Occipital lobe (tissue), 2 donors: ENCODE results near the gene OR10A7. TPM values are rescaled to one million over a fixed set of nuclear protein-coding genes. Genes with fewer than 3 reads are reported as not detected.
"Not testable (repeated sequence)": the region's sequence is repeated elsewhere in the genome, so short reads cannot be mapped to it uniquely, and the experiment has no call there.

ENCODE experiments used
- DNase-seq: peaks from one replicate; lab custom pipeline; 2025; lab: John Stamatoyannopoulos, UW
- total RNA-seq: library from RNA; depleted of rRNA; stranded (reverse); fragments of >200 nt; gene quantifications from one replicate; pipeline ENCODE4 v1.2.3, GENCODE V29; 2014

Gene OR10A7
- not detected for total RNA-seq

- DNase-seq, result no peak
Observed at GRCh38 chr12:55220725-55221124, at the start of gene OR10A7. Gene OR10A7 (plus strand): TSS chr12:55221025. CDS start chr12:55221025, 0 bp downstream.

- no peak for DNase-seq
Observed at GRCh38 chr12:55171445-55171844, 49.4 kb upstream of the OR10A7 start.

GRCh38 chr12:55171846-55172245, 49.0 kb upstream of the OR10A7 start:
- not testable (repeated sequence) for DNase-seq

GRCh38 chr12:55172686-55173085, 48.1 kb upstream of the OR10A7 start:
- DNase-seq, result no peak

- DNase-seq, result no peak
Observed at GRCh38 chr12:55173456-55173855, 47.4 kb upstream of the OR10A7 start.

GRCh38 chr12:55188573-55188972, 32.3 kb upstream of the OR10A7 start:
- DNase-seq, result no peak

GRCh38 chr12:55188974-55189556, 31.8 kb upstream of the OR10A7 start:
- no peak for DNase-seq

GRCh38 chr12:55194382-55194781, 26.4 kb upstream of the OR10A7 start:
- no peak for DNase-seq

- DNase-seq, result no peak
Observed at GRCh38 chr12:55226523-55226922, 5.7 kb downstream of the OR10A7 start.

- DNase-seq, result no peak
Observed at GRCh38 chr12:55227643-55228042, 6.8 kb downstream of the OR10A7 start.

GRCh38 chr12:55244309-55244708, 23.5 kb downstream of the OR10A7 start, which contains the start of gene OR6C74:
Gene OR6C74 (plus strand): TSS chr12:55244609. CDS start chr12:55247288, 2,679 bp downstream.
- DNase-seq, result no peak

GRCh38 chr12:55246159-55246558, 25.3 kb downstream of the OR10A7 start:
- DNase-seq, result no peak

GRCh38 chr12:55250944-55251343, 30.1 kb downstream of the OR10A7 start:
- no peak for DNase-seq

GRCh38 chr12:55253281-55253680, 32.5 kb downstream of the OR10A7 start:
- DNase-seq, result no peak

GRCh38 chr12:55256831-55257230, 36.0 kb downstream of the OR10A7 start:
- no peak for DNase-seq

- no peak for DNase-seq
Observed at GRCh38 chr12:55258303-55258702, 37.5 kb downstream of the OR10A7 start.

Other genes starting within 250 kb of the OR10A7 start
- gene TESPA1, start 236.3 kb upstream of the OR10A7 start, total RNA-seq, result not detected
- gene NEUROD4, start 201.1 kb upstream of the OR10A7 start, total RNA-seq, result 3.9 TPM
- gene OR9K2, start 94.6 kb upstream of the OR10A7 start, total RNA-seq, result 0.16 TPM
- gene OR6C74, start 23.6 kb downstream of the OR10A7 start, total RNA-seq, result not detected
- not detected for gene OR6C6, start 75.5 kb downstream of the OR10A7 start, total RNA-seq
- gene OR6C1, start 93.3 kb downstream of the OR10A7 start, total RNA-seq, result not detected
- gene OR6C3, start 109.7 kb downstream of the OR10A7 start, total RNA-seq, result not detected
- gene OR6C75, start 141.9 kb downstream of the OR10A7 start, total RNA-seq, result not detected
- not detected for gene OR6C65, start 179.5 kb downstream of the OR10A7 start, total RNA-seq
- not detected for gene OR6C76, start 205.2 kb downstream of the OR10A7 start, total RNA-seq
- gene OR6C2, start 223.1 kb downstream of the OR10A7 start, total RNA-seq, result not detected
- not detected for gene OR6C70, start 249.1 kb downstream of the OR10A7 start, total RNA-seq